HG02678 (cell line): ENCODE measurements around the gene HECW1.

Experiments
- ATAC-seq: cut with Tn5 transposase; IDR thresholded peaks from one replicate; pipeline ENCODE4 v1.9.1; 2021; ENCODE audit warnings: mild to moderate bottlenecking, moderate library complexity; ENCODE audit not compliant: unreplicated experiment

The HECW1 gene

DNA sequence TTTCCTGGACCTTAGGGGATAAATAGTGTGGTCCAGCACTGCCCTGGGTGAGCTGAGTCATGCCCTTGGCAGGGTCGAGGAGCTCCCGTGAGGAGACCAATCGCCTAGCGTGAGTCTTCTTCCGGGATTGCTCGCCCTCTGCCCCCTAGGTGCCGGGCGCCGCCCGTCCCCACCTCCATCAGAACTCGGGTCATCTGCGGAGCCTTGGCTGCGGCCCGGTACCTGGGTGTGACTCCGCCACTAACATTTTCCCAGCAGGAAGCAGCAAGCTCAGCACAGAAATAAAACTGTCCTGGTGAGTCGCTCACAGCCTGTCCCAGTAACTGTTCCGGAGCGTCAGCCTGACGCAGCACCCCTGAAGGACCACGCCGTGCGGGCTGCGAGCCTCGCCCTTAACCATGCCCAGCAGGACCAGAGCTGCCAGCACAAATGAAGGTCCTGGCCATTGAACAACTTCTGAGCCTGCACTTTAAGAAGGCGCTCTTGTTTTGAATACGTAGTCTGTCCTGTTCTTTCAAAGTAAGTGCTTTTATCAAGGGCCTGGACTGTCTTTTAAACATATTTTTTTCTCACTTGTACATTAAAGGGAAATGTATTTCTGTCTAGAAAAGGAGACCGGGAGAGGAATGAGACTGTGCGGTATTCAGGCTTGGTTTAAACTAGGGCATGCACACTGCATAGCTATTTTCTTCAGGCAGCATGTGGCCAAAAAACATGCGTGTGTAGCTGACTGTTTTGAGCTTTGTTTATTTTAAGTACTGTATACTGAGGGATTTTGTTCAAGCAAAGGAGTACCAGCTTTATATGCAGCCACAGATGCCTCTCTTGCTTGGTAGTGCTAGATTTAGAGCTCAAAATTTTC is 136.7 kb downstream of the HECW1 start:
- ATAC-seq: no peak

DNA sequence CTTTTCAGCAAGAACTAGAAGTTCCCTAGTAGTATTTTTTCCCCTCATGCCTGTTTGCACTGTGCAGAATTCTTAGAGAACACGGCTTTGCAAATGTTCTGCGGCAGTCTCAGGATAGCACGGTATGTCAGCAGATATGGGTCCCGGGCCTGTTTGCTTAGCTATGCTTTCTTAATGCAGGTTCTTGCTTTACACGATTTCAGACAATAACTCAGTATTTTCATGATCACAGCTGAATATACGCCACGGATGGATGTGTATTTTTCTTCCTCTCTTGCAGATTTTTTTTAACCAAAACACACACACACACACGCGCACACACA is 137.3 kb downstream of the HECW1 start:
- no peak for ATAC-seq

DNA sequence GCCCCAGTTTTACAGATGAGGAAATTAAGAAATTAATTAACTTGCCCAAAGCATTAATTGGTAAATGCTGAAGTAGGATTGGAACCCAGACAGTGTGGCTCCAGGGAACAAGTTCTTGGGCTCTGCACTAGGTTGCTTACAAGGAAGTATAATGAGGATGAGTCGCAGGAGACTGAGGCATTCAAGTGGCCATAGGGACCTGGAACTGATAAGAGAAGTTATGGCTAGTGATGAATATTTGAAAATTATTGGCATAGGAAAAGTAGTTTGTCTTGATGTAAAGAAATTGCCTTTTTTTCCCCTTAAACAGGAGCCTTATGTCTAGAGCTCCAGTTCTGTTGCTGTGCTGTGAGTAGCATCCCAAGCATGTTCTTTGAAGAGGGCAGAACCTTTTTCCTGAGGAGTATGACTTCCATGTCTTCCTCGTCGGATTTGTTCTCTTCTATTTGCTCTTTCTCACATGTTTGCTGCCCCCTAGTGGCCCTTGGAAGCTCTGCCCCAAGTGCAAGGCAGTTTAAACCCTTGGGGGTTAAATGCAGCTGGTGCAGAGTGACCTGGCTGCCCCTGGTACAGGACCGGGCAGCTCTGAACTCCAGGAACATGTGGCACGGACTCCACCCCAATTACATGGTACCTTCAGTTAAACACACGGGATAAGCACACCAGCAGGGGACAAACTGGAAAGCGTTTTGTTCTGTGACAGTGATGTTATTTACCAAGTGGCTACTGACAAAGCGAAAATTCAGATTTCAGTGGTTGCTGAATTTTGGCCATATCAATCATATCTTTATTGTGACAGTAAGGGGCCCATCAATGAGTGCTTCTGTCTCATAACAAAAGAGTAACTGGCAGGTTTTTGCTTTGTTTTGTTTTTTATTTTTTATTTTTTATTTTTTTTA is 148.8 kb downstream of the HECW1 start:
- ATAC-seq: peak; percentile 88

DNA sequence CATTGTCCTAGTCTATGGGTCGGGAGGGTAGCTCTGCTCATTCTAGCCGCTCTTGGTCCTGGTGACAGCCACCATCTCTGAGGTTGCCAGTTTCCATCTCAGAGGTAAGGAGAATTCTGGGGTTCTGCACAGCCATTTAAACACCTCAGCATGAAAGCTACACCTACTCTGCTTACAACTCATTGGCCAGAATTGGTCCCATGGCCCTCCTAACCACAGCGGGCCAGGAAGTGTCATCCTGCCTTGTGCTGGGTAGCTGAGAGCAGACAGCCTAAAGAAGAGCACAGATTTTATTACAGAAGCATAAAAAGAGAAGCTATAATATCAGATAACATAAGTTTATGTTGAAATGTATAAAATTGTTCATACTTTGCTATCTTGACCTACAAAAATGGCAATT is 152.7 kb downstream of the HECW1 start:
- no peak for ATAC-seq

DNA sequence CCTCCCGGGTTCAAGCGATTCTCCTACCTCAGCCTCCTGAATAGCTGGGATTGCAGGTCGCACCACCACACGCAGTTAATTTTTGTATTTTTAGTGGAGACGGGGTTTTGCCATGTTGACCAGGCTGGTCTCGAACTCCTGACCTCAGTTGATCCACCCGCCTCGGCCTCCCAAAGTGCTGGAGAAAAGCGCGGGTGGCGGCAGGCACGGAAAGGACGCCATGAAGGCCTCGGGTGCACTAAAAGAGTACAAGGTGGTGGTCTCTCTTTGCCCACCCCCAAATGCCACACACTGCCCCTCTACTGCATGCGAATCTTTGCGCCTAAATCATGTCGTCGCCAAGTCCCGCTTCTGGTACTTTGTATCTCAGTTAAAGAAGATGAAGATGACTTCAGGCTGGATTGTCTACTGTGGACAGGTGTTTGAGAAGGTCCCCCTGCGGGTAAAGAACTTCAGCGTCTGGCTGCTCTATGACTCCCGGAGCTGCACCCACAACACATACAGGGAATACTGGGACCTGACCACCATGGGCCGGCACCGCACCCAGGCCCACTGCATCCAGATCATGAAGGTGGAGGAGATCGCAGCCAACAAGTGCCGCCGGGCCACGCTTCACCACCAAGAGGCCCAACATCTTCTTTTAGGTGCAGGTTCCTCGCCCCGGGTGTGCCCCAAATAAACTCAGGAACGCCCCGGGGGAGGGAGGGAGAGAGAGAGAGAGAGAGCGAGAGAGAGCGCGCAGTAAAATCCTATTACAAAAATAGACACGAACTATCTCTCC is 161.7 kb downstream of the HECW1 start:
- ATAC-seq: no peak

DNA sequence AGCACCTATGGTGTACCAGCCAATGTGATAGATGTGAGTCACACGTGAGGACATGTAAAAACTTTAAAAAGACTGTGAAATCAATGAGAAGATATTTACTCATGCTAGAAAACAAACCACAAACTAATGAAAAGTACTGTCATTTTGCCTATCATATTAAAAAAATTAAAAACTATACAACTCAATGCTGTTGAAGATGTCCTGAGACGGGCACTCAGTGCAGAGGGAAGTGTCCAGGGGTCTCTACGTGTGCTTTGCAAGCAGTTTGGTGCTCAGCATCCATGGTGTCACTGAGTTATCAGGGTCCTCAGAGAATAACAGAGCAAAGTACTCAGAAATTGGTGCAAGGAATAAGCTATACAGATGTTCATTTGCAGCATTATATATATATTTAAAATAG is 162.3 kb downstream of the HECW1 start:
- ATAC-seq: no peak

DNA sequence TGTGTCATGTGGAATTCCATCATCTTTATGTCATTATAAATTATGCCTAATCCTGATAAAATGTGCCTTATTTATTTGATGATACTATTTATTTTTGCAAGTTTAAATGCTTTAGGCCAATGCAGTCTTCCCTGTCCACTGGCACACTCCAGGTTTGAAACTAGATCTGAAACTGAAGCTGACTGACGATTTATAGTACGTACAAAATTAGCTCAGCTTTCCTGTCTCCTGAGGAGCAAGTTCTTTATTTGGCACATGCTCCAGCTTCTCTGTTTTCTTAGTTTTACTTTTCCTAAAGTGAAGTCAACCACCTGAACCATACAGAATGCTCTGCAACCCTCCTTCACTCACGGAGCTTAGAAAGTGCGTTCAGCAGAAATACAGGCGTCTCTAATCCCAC is 164.1 kb downstream of the HECW1 start:
- no peak for ATAC-seq

DNA sequence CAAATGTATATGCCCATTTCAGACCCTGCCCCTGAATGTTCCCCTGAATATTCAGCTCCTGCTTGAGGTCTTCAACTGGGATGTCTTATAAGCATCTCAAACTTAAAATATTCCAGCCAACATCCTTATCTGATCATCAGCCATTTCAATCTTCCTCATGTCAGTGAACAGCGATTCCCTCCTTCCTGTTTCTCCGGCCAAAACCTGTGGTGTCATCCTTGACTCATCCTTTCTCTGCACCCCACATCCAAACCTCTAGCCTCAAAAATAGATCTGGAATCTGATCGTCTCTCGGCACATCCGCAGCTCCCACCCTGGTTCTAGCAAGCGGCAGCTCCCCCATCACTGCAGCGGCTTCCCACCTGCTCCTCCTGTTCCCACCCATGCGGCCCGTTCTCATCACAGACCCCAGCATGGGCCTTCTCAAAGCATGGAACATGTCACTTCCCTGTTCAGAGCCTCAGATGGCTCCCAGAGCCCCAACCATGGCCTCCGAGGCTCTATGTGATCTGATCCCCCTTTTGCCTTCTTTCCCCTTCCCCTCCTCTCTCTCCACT is 165.7 kb downstream of the HECW1 start:
- ATAC-seq: no peak

DNA sequence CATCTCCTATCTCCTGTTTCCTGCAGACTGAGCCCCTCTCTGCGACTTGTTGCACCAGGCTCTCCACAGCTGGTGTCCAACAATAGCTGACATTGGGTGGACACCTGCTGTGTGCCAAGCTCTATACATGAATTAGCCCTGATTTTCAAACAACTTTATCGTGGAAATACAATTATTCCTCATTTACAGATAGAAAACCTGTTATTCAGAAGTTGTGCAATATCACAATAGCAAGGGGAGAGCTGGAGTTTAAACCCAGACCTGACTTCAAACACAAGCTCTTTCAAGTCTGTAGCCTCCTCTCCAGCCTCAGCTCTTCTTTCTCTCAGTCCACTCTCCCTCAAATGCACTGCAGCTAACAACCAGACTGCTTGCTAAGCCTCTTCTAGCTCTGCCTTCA is 168.8 kb downstream of the HECW1 start:
- no peak for ATAC-seq

DNA sequence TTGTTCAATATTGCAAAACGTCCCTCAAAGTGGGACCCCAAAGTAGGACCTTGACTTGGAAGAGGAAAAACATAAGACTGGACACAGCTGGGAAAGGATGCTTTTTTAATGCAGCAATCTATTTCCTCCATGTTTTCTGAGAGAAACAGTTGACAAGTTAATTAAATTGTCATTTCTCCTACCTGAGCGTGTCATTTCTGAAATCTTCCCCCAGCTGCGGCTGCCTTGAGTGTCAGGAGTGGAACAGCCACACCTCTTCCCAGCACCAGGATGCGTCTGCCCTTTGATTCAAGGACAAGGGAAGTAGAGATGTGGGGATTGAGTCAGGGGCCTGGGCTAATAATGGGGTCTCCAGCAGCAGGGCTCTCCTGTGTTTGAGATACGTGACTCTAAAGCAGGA is 171.3 kb downstream of the HECW1 start:
- no peak for ATAC-seq

DNA sequence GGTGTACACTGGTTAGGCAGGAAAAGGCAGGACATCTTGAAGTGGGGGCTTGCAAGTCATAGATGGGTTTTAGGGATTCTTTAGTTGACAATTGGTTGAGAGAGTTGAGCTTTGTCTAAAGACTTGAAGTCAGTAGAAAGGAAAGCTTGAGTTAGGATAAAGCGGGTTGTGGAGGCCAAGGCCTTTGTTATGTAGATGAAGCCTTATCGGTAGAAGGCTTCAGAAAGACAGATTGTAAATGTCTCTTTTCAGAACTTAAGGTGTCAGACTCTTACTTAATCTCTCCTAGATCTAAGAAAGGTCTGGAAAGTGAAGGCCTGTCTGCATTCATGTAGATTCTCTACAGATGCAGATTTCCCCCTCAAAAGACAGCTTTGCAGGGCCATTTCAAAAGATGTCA is 177.4 kb downstream of the HECW1 start:
- no peak for ATAC-seq

DNA sequence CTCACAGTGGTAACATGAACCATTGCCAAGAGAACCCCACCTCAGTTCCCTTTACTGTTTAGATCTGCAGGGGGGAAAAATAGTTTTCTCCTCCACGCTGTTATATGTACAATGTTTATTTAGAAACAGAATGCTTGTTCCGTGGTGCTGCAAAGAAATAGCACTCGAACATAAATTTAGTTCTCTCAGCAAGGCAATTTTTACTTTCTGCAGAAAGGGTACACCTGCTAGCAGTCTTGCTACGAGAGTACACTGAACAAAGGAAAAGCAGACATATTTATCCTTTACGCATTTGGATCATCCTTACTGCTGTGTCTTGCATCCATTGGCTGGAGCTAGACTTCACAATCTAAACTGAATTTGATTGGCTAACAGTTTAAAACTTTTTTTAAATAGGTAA is 178.5 kb downstream of the HECW1 start:
- no peak for ATAC-seq

DNA sequence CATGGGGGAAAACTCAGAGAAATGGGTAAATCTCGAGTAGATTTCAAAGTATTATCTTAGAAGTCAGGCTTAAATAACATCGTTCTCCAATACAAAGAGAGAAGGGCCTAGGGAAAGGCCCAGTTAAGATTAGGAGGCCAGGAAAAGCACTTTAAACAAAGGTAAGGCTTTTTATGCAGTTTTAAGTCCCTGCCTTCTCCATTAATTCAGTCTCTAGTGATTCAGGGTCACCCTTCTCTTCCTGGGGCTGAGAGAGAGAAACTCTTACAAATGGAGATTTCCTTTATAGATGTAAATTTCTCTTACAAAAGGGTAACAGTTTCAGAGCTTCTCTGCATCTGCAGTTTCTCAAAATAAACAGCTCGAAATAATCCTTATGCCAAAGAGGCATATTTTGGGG is 179.3 kb downstream of the HECW1 start:
- ATAC-seq: no peak

DNA sequence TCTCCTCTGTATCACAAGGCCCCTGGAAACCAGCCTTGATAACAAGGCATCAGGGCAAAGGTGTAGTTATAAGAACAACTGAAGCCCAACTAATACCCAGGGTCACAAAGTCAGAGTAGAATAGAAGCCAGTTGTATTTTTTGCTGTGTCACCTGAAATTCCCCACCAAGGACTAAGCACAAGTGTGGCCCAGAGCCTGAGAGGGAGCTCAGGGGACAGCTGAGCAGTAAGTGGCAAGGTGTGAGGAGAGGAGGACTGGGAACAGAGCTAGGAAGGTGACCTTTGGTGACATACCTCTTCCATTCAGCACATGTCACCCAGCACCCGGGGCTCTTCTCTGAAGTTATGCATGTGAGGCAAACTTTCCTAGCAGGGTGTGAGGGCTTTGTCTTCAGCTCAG is 179.9 kb downstream of the HECW1 start:
- no peak for ATAC-seq

DNA sequence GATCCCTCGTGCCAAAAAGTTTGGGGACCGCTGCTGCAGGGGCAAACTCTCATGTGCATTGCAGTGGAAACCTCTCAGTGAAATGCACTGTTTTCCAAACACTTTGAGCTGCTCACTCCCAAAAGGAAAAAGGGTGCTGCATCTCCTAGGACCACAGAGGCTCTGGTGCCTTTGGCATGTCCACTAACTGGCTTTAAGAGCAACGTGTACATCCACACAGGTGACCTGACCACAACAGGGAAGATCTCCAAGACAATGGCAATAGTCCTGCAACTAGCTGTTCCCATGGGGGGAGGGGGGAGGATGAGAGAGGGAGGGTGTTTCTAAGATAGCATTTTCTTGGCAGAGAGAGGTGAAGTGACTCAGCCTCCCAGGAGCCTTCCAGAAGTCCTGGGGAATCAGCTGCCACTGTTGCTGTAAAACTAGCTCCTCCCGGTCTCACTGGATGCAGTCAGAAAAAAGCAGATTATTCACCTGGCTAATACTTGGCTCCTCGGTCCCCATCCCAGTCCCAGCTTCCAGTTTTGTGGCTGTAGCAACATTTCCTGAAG is 181.7 kb downstream of the HECW1 start:
- no peak for ATAC-seq

DNA sequence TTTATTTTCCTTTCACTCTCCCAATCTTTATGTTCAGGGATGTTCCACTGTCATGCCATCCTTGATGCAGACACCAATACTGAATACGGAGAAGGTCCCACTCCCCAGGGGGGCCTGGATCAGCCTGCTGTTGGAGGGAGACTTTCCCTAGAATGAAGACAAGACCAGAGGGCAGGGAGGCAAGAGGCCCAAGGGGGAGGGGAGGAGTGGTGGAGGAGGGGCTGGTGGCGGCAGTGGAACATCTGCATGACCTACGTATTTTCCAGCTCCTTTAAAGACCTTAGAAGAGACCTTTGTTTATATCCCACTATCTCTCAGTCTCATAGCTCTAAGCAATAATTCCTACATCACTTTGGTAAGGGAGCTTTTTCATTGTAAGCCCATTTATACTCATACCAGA is 183.0 kb downstream of the HECW1 start:
- ATAC-seq: no peak

DNA sequence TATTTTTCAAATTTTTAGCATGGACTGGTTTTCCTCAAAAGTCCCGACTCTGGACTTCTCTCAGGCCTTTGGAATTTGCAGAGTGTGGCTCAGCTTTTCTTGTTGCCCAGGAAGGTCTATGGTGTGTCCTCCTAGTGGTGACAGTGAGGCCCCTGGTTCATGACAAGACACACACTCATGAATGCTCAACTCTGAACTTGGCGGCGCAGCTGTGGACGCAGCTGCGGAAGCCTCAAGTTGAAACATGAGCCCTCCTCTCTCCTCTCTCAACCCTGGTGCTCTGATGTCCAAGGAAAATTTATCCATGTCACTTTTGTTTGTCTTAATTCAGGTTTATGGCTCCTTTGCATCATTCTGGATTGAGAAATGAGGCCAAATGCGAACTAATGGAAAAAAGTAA is 183.9 kb downstream of the HECW1 start:
- no peak for ATAC-seq

DNA sequence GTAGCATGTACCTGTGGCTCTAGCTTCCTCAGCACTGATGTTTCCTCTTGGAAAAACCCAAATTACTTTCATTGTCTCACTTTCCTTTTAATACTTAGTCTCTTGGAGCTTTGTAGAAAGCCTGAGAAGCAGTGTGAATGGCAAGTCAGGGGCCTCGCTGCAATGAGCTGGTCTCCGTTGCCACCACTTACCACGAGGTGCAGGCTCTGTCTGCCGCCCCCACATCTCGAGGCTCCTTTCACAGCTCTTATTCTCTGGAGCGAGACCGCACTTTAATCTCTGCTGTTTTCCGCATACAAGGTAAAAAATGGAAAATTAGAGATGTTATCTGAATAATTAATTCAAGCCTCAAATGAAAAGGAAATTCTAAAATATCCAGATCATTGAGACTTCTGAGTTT is 186.2 kb downstream of the HECW1 start:
- ATAC-seq: no peak

DNA sequence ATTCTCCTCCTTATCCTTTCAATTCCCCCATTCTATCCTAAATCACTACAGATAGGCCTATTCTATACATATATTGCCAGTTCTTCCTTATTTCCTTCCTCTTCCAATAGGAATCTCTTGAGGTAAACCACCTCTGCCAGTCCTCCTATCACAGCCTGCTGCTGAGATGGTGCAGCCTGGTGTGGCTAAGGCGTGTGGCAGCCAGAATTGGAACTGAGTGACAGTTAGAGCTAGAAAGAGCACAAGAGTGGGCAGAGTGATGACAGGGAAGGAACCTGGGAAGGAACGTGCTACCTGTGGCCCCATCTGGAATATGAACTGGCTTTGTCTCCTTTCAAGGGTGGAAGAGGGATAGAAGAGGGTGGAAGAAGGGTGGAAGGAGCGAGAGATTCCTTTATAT is 187.7 kb downstream of the HECW1 start:
- ATAC-seq: no peak

DNA sequence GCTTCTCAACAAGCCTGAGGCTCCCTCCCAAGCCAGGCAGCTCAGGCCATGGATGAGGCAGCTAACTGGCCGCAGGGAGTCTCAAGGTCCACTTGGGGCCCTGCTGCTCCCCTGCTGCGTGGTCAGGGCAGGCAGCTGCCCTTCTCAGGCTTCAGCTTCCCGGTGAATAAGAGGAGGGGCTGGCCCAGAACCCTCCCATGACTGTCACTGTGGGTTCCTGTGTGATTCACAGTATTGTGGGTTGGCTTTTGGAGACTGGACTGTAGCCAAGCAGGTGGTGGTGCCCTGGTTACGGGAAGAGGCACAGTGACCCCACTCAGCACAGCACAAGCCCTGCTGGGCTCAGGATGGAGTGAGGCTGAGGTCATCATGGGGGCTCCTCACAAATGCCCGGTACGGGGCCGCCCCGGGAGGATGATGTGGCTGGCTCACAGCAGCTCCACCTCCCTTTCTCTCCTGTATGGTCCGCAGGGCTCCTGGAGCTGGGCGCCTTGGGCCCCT is 189.8 kb downstream of the HECW1 start:
- no peak for ATAC-seq
